IPS-18c (cell line): ENCODE measurements around the gene MYO10.
A peak's percentile ranks its signal among the peaks of the same experiment; 100 is the strongest.
"Not testable (repeated sequence)": the region's sequence is repeated elsewhere in the genome, so short reads cannot be mapped to it uniquely, and the experiment has no call there.

Source experiments
- H3K4me3 ChIP-seq: 2 replicates; pipeline ENCODE4 v1.7.0; 2013; ENCODE audit warnings: low read depth, mild to moderate bottlenecking, low read length, moderate library complexity; ENCODE audit not compliant: insufficient read depth
- H3K9me3 ChIP-seq: one replicate; pipeline ENCODE4 v1.6.1; 2013; ENCODE audit warnings: mild to moderate bottlenecking, low read length, moderate library complexity; ENCODE audit not compliant: control insufficient read depth, insufficient read depth

The MYO10 gene

DNA sequence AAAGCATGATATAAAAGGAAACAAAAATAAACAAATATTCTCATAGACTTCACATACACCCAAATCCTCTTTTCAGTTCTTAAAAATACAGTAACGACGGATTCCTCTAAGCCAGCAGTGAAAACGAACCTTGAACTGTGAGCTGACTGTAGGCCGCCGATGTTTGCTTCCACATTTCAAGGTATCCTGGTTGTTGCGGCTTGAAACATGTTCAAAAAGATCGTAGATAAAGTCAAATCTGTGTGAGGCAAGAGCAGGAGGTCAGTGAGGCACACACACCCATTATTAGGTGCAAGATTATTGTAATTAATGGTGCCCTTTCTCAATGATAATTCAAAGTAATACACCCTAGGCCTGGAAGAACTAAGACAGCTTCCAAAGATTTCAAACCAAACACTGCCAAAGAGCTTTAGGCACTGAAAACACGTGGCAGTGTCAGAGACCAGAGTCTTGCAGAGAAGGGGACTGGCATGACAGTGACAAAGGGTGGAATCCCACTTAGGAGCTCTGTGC is 178.0 kb downstream of the MYO10 start:
- no peak overlapping the region for H3K4me3 ChIP-seq

DNA sequence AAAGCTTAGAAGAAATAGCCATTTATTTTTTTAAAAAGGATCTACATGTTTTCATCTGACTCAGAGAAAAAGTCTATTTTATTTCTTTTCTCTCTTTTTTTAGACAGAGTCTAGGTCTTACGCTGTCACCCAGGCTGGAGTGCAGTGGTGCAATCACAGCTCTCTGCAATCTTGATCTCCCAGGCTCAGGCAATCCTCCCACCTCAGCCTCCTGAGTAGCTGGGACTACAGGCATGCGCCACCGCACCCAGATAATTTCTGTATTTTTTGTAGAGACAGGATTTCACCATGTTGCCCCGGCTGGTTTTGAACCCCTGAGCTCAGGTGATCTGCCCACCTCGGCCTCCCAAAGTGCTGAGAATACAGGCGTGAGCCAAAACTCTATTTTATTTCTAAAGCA is 178.5 kb downstream of the MYO10 start:
- H3K9me3 ChIP-seq, H3K4me3 ChIP-seq: not testable (repeated sequence)

More for the DNA sequence above, 178.0 kb downstream of the MYO10 start:
- H3K9me3 ChIP-seq: no peaks in the 10 kb centered on the region

DNA sequence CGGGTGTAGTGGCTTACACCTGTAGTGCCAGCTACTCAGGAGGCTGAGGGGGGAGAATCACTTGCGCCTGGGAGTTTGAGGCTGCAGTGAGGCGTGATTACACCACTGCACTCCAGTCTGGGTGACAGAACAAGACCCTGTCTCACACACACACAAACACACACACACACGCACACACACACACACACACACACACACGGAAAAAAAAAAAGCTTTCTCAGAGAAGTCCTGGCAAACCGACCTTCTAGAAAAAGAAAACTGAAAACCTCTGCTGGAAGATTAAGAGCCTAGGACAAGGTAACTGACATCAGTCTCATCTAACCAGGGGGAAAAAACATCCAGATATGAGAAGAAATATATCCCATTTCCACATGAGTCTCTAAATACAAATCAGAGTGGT is 178.9 kb downstream of the MYO10 start:
- H3K4me3 ChIP-seq: no peak overlapping the region
- no peaks in the 10 kb centered on the region for H3K9me3 ChIP-seq

DNA sequence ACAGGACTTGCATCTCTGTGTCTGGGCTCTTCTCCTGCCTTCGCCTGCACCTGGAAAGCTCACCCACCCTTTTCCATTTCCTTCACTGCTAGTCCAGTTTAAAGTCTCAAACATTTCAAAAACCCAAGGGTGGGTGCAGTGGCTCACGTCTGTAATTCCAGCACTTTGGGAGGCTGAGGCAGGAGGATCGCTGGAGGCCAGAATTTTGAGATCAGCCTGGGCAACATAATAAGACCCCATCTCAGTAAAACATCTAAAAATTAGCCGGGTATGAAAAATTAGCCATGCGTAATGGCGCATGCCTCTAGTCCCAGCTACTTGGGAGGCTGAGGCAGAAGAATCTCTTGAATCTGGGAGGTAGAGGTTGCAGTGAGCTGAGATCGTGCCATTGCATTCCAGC is 179.4 kb downstream of the MYO10 start:
- H3K9me3 ChIP-seq: no peaks in the 10 kb centered on the region
- H3K4me3 ChIP-seq: no peak overlapping the region

DNA sequence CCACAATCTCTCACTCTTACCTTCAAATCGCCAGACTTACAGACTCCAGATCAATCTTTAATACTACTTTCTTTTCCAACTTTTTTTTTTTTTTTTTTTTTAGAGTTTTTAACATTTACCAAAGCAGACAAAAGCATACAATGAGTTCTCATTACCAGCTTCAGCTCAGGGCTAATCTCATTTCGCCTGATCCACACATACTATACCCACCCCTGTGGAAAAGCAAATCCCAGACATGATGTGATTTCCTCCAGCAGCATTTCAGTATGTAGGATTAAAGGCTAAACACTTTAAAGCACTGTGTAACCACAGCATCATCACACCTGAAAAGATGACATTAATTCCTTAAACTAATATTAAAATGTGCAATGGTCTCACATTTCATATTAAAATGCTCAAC is 180.4 kb downstream of the MYO10 start:
- H3K4me3 ChIP-seq: no peak overlapping the region
- no peaks in the 10 kb centered on the region for H3K9me3 ChIP-seq

GRCh38 chr5:16754601-16755000 is 181.5 kb downstream of the MYO10 start:
- H3K4me3 ChIP-seq: no peak overlapping the region
- H3K9me3 ChIP-seq: no peaks in the 10 kb centered on the region

GRCh38 chr5:16754086-16754485 is 182.0 kb downstream of the MYO10 start:
- Histone ChIP-seq H3K4me3 (no peak overlapping the region), H3K9me3 (no peaks in the 10 kb centered on the region)

DNA sequence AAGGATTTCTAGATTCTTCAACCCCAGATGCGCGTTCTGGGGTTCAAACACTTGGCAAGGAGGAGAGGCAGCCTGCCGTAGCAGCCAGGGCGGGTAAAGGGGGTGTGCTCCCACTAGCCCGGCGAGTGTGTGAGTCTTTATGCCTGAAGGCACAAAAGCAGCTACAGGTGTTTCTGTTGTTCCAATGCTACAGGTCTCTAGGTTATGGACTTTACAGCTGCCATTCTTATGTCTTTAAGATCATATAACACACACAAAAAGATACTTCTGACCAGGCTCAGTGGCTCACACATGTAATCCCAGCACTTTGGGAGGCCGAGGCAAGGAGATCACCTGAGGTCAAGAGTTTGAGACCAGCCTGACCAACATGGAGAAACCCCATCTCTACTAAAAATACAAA is 185.6 kb downstream of the MYO10 start:
- Histone ChIP-seq H3K4me3 (no peak overlapping the region), H3K9me3 (no peaks in the 10 kb centered on the region)

GRCh38 chr5:16749626-16750025 is 186.5 kb downstream of the MYO10 start:
- no peak overlapping the region for H3K4me3 ChIP-seq
- no peaks in the 10 kb centered on the region for H3K9me3 ChIP-seq

- H3K4me3 ChIP-seq: no peak overlapping the region
These were observed 191.8 kb downstream of the MYO10 start for GRCh38 chr5:16744164-16744880.

DNA sequence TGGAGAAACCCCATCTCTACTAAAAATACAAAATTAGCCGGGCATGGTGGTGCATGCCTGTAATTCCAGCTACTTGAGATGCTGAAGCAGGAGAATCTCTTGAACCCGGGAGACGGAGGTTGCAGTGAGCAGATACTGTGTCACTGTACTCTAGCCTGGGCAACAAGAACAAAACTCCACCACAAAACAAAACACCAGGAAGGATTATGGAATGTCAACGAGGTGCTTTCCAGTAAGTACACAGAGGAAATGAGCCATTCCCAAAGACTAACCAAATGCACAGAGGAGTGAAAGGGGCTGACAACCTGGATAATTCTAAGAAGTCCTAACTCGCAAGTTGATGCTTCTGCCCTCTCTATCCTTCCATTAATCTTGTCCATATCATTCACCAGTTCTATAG is 193.2 kb downstream of the MYO10 start:
- H3K9me3 ChIP-seq: no peaks in the 10 kb centered on the region
- no peak overlapping the region for H3K4me3 ChIP-seq

More at GRCh38 chr5:16744164-16744880, 191.8 kb downstream of the MYO10 start:
- H3K9me3 ChIP-seq: no peaks in the 10 kb centered on the region

- H3K4me3 ChIP-seq: peak overlapping the region; percentile 57; the same call in 1 of the 2 replicates
- H3K9me3 ChIP-seq: no peaks in the 10 kb centered on the region
These were observed 195.2 kb downstream of the MYO10 start for GRCh38 chr5:16740811-16741392.

GRCh38 chr5:16740066-16740810 is 195.8 kb downstream of the MYO10 start:
- peak overlapping the region; percentile 57 for H3K4me3 ChIP-seq
- no peaks in the 10 kb centered on the region for H3K9me3 ChIP-seq

DNA sequence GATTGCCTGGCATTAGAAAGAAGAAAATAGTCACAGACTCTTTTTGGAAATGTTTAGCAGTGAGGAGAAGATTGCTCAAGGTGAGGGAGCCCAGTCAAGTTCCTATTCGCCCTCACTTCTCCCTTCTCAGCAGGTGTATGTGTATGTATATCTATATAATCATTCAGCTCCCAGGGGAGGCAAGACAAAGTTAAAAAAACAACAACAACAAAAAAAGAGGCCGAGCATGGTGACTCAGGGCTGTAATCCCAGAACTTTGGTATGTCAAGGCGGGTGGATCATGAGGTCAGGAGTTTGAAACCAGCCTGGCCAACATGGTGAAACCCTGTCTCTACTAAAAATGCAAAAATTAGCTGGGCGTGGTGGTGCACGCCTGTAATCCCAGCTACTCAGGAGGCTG is 197.7 kb downstream of the MYO10 start:
- H3K9me3 ChIP-seq: not testable (repeated sequence)
- H3K4me3 ChIP-seq: peak overlapping the region; percentile 60; the same call in 1 of the 2 replicates

DNA sequence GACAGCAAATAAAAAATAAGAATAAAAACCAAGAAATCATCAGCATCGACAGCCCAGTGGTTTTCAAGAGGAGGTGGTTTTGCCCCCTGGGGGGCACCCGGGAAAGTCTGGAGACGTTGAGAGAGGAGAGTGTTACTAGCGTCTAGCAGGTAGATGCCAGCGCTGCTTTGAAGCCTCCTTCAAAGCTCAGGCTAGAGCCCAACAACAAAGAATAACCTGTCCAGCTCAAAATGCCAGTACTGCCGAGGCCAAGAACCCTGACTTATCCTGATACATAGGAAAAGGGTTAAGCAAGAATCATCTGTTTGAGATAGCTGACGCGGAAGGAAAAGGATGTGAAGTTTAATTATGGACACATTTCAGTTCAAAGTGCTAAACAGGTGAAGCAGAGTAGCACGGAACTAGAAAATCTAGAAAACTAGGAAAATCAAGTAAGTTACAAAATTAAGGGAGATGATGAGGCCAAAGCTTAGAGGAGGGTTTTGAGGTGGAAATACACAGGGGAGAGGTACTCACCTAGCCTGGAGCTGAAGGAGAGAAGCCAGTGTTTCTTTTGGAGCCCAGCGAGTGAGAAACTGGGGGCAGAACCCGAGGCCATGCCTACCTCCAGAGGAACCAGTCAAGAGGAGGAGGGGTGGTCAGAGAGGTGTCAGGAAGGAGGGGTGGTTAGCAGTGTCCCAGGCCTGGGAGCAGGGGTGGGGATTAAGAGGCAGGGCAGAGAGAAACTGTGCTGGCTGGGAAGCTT is 198.3 kb downstream of the MYO10 start:
- no peaks in the 10 kb centered on the region for H3K9me3 ChIP-seq
- H3K4me3 ChIP-seq: peak overlapping the region; percentile 60

GRCh38 chr5:16737209-16737608 is 198.9 kb downstream of the MYO10 start:
- Histone ChIP-seq H3K9me3 (no peaks in the 10 kb centered on the region), H3K4me3 (peak overlapping the region; percentile 60)
